ENCODE results near the gene TP63.

TP63 gene

GRCh38 chr3:189927975-189928895 is 297.0 kb downstream of the TP63 start:
- no peak for DNase-seq (ENCODE audit: low read depth in 2 of 2)

- DNase-seq (ENCODE audit: low read depth in 2 of 2), result no peak
Measured at GRCh38 chr3:189936201-189936945, 305.2 kb downstream of the TP63 start.

GRCh38 chr3:189937302-189938127 is 306.3 kb downstream of the TP63 start:
- no peak for DNase-seq (ENCODE audit: low read depth in 2 of 2)

GRCh38 chr3:189941125-189941524 is 309.9 kb downstream of the TP63 start:
- no peak for DNase-seq (ENCODE audit: low read depth in 2 of 2)

GRCh38 chr3:189941679-189942078 is 310.5 kb downstream of the TP63 start:
- DNase-seq (ENCODE audit: low read depth in 2 of 2), result no peak

- no peak for DNase-seq (ENCODE audit: low read depth in 2 of 2)
Measured at GRCh38 chr3:189942948-189943347, 311.8 kb downstream of the TP63 start.

- DNase-seq (ENCODE audit: low read depth in 2 of 2), result no peak
Measured at GRCh38 chr3:189944285-189945145, 313.3 kb downstream of the TP63 start.

GRCh38 chr3:189945935-189946709 is 314.9 kb downstream of the TP63 start:
- DNase-seq (ENCODE audit: low read depth in 2 of 2), result no peak
